ENCODE measurements around the gene SLC35G6. TPM values are rescaled to one million over a fixed set of nuclear protein-coding genes. Genes with fewer than 3 reads are reported as not detected.
"Not testable (repeated sequence)": the region's sequence is repeated elsewhere in the genome, so short reads cannot be mapped to it uniquely, and the experiment has no call there.

Gene SLC35G6
- total and polyA plus RNA-seq, 2 experiments from 2014 or later: 0.16 TPM; not detected in 1

GRCh38 chr17:7481842-7482741 is 846 bp downstream of the SLC35G6 start:
- peaks cover 56% of the 10 kb centered on the region for H3K4me1 Mint-ChIP-seq
- H3K79me2 ChIP-seq (replicated peaks; ENCODE audit: insufficient read depth): peaks cover 52% of the 10 kb centered on the region

GRCh38 chr17:7482742-7483088 is 1.5 kb downstream of the SLC35G6 start:
- H2AFZ ChIP-seq; H3K9me2 ChIP-seq (ENCODE audit: insufficient read depth); DNase-seq (ENCODE audit: low spot score); H3K27ac ChIP-seq (ENCODE audit: low read depth); H3K27me3 ChIP-seq (ENCODE audit: insufficient read depth); H3K36me3 ChIP-seq (ENCODE audit: insufficient read depth); ATAC-seq; H3K9me3 Mint-ChIP-seq: not testable (repeated sequence)
- Mint-ChIP-seq H3K4me1 (peaks cover 58% of the 10 kb centered on the region), H3K4me3 (peak overlapping the region; percentile 93), H3K27ac (peak overlapping the region; percentile 99), H3K27me3 (ENCODE audit: insufficient read depth, low read depth, poor library complexity) (peaks cover 35% of the 10 kb centered on the region), H3K36me3 (ENCODE audit: low read depth) (peaks cover 23% of the 10 kb centered on the region)
- Histone ChIP-seq H3F3A (replicated peaks; ENCODE audit: low read depth) (peaks cover 20% of the 10 kb centered on the region; the same call in 1 of the 2 replicates), H3K4me2 (peak overlapping the region; percentile 78), H3K4me1 (ENCODE audit: insufficient read depth) (peaks cover 31% of the 10 kb centered on the region), H3K79me2 (replicated peaks; ENCODE audit: insufficient read depth) (peaks cover 52% of the 10 kb centered on the region), H4K20me1 (replicated peaks; ENCODE audit: insufficient read depth) (peaks cover 17% of the 10 kb centered on the region), H3K4me3 (peak overlapping the region; percentile 86; the same call in 1 of the 2 replicates)

More at GRCh38 chr17:7481842-7482741, 846 bp downstream of the SLC35G6 start:
- H3K9me2 ChIP-seq (ENCODE audit: insufficient read depth); H3K36me3 ChIP-seq (ENCODE audit: insufficient read depth); ATAC-seq; H3K9me3 Mint-ChIP-seq; DNase-seq (ENCODE audit: low spot score); H3K27ac Mint-ChIP-seq; H3K27ac ChIP-seq (ENCODE audit: low read depth); H3K4me2 ChIP-seq; H2AFZ ChIP-seq; H3K4me3 ChIP-seq; H3K27me3 ChIP-seq (ENCODE audit: insufficient read depth): not testable (repeated sequence)
- peak overlapping the region; percentile 30; the same call in 1 of the 3 replicates for H3K4me3 Mint-ChIP-seq
- peaks cover 15% of the 10 kb centered on the region for H4K20me1 ChIP-seq (replicated peaks; ENCODE audit: insufficient read depth)
- peaks cover 14% of the 10 kb centered on the region; the same call in 1 of the 2 replicates for H3F3A ChIP-seq (replicated peaks; ENCODE audit: low read depth)
- H3K27me3 Mint-ChIP-seq (ENCODE audit: insufficient read depth, low read depth, poor library complexity): peaks cover 33% of the 10 kb centered on the region
- peaks cover 17% of the 10 kb centered on the region for H3K36me3 Mint-ChIP-seq (ENCODE audit: low read depth)
- peaks cover 31% of the 10 kb centered on the region for H3K4me1 ChIP-seq (ENCODE audit: insufficient read depth)

DNA sequence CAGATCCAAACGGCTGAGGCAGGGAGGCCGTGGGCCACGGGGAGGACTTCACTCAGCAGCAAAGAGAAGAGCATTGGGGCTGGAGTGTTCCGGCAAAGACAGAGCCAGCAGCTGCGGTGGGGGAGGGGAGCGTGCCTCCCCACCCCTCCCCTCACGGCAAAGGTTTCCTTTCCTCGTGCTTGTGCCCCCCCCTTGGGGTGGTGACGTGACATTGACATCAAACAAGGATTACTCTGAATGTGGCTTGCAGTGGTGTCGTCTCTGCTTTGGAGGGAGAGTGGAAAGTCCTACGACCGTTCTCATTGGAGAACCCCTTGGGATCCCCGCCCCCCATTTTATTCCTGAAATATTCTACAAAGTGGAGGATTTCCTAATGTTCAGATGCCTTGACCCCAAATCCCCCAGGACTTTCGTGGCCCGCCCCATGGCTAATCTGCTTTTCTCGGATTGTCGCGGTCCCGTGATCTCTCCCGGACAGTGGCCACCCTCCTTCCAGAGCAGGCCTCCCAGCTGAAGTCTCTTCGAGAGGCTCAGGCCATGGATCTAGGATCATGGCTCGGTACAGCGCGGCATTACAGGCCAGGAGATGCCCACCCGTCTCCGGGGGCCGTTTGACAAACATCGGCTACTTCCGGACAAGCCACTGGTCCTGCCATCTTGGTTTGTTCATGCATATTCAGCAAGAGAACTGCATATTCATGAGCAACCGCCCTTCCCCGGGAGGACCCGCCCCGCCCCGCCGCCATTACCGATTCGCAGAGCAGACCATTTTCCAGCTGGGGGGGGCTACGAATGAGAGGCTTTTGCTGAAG is 2.2 kb downstream of the SLC35G6 start:
- peak; percentile 59 for ATAC-seq
- peak overlapping the region; percentile 99 for H3K27ac Mint-ChIP-seq
- H3K27me3 Mint-ChIP-seq (ENCODE audit: insufficient read depth, low read depth, poor library complexity): peaks cover 33% of the 10 kb centered on the region
- Histone ChIP-seq H3K4me2 (peak overlapping the region; percentile 78), H3F3A (replicated peaks; ENCODE audit: low read depth) (peaks cover 20% of the 10 kb centered on the region; the same call in 1 of the 2 replicates), H3K9me2 (ENCODE audit: insufficient read depth) (no peaks in the 10 kb centered on the region), H3K4me3 (peak overlapping the region; percentile 86), H4K20me1 (replicated peaks; ENCODE audit: insufficient read depth) (peaks cover 17% of the 10 kb centered on the region), H3K36me3 (ENCODE audit: insufficient read depth) (no peaks in the 10 kb centered on the region), H3K4me1 (ENCODE audit: insufficient read depth) (peaks cover 25% of the 10 kb centered on the region), H3K79me2 (replicated peaks; ENCODE audit: insufficient read depth) (peaks cover 54% of the 10 kb centered on the region), H2AFZ (0 out of 2 replicates have a peak overlapping the region, but pooled peaks have one; percentile 2), H3K27ac (ENCODE audit: low read depth) (peak overlapping the region; percentile 95), H3K27me3 (ENCODE audit: insufficient read depth) (no peaks in the 10 kb centered on the region)
- H3K36me3 Mint-ChIP-seq (ENCODE audit: low read depth): peaks cover 25% of the 10 kb centered on the region
- no peaks in the 10 kb centered on the region; the same call in 1 of the 3 replicates for H3K9me3 Mint-ChIP-seq
- DNase-seq (ENCODE audit: low spot score): peak; percentile 95
- H3K4me3 Mint-ChIP-seq: peak overlapping the region; percentile 93
- H3K4me1 Mint-ChIP-seq: peaks cover 52% of the 10 kb centered on the region
- TF ChIP-seq STAT1 (IDR thresholded peaks at IDR 0.05; ENCODE audit: unreplicated experiment): no peak
- no peak; the same call in 1 of the 2 replicates for TF ChIP-seq POLR2AphosphoS5 (IDR thresholded peaks at IDR 0.05; ENCODE audit: low read depth)
- peak in 1 of 2 experiments; percentile 48; a peak in 2 of 4 replicates for TF ChIP-seq CTCF (conservative IDR thresholded peaks at IDR 0.05; ENCODE audit: low read depth in 2 of 2)
- TF ChIP-seq, protein P1, sequence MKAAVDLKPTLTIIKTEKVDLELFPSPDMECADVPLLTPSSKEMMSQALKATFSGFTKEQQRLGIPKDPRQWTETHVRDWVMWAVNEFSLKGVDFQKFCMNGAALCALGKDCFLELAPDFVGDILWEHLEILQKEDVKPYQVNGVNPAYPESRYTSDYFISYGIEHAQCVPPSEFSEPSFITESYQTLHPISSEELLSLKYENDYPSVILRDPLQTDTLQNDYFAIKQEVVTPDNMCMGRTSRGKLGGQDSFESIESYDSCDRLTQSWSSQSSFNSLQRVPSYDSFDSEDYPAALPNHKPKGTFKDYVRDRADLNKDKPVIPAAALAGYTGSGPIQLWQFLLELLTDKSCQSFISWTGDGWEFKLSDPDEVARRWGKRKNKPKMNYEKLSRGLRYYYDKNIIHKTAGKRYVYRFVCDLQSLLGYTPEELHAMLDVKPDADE (IDR thresholded peaks at IDR 0.05): no peak
- TF ChIP-seq CREB1 (CRISPR knock-in tag; IDR thresholded peaks at IDR 0.05; ENCODE audit: low read depth): peak; percentile 88
- no peak for TF ChIP-seq JUNB (IDR thresholded peaks at IDR 0.05; ENCODE audit: unreplicated experiment)
- no peak for TF ChIP-seq ZNF114 (CRISPR knock-in tag; IDR thresholded peaks at IDR 0.05)

Measured in GM23338 (cell line).